Measurements from ENCODE around the gene MUC15. TPM values are rescaled to one million over a fixed set of nuclear protein-coding genes. Genes with fewer than 3 reads are reported as not detected.

MUC15 gene, protein sequence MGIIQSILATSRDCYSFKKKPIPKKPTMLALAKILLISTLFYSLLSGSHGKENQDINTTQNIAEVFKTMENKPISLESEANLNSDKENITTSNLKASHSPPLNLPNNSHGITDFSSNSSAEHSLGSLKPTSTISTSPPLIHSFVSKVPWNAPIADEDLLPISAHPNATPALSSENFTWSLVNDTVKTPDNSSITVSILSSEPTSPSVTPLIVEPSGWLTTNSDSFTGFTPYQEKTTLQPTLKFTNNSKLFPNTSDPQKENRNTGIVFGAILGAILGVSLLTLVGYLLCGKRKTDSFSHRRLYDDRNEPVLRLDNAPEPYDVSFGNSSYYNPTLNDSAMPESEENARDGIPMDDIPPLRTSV
- not detected for total RNA-seq (ENCODE audit: unreplicated experiment)
- long read RNA-seq, result 0 reads

DNA sequence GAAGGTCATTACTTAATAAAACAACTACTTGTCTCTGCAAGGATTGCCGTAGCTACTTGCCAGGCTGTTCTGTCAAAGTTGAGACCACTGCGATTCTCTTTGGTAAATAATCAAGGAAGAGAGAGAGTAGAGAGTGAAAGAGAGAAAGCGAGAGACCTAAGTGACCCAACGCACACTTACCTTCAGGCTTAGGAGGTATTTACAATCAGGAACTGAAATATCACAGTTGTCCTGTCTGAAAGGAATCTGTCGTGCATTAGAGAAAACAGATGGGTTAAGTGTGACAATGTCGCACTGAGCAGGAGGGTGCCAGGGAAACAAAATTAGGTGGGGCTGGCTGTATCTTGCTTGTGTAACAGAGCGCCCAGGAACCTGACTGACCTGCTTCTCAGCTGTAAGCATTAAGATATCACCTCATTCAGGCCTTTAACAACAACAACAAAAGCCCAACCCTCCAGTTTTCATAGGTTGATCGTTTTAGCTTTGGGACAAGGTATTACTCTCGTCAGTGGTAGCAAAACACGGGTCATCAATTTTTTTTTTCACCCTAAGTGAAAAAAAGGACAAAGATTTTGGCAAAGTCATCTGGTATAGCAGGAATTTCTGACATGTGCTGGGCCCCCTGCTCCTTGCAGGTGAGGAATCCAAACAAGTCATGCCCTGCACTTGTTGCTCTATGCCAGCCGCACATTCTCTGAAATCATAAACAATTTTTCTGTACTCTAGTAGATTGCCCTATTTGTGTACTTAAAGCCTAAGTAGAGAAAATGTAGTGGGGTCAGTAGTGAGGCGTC, at the start of gene MUC15:
TSS of gene MUC15 (minus strand) at position 403 of the 794 bp plus-strand sequence. CDS start 5,169 bp downstream, outside the sequence.
- no peaks in the 10 kb centered on the region for H3K9me3 Mint-ChIP-seq (ENCODE audit: unreplicated experiment)
- no peak within 1 kb of the TSS for H3K27ac Mint-ChIP-seq (ENCODE audit: unreplicated experiment)
- no peak within 1 kb of the TSS for H3K4me3 Mint-ChIP-seq (ENCODE audit: unreplicated experiment)

DNA sequence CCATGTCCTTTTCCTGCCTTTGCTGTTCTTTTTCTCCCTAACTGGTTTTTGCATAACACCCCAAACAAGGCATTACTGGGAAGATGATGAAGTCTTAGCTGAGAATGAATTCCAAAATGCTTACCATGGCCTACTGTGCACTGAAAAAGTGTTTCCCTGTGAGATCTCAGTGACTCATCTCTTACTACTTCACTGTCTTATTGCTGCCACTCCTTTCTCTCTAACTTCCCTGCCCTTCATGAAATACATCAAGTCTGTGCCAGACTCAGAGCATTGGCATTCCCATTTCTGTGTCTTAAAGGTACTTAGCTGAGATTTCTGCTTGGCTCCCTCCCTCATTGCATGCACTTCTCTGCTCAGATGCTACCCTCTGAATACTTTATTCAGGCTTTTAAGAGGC, 49.1 kb upstream of the MUC15 start:
- Mint-ChIP-seq H3K27me3 (ENCODE audit: unreplicated experiment) (no peaks in the 10 kb centered on the region), H3K4me1 (ENCODE audit: unreplicated experiment) (peaks cover 7% of the 10 kb centered on the region), H3K36me3 (ENCODE audit: low read depth, unreplicated experiment) (no peaks in the 10 kb centered on the region), H3K9me3 (ENCODE audit: unreplicated experiment) (no peaks in the 10 kb centered on the region), H3K27ac (ENCODE audit: unreplicated experiment) (no peak overlapping the region), H3K4me3 (ENCODE audit: unreplicated experiment) (no peak overlapping the region)
- TF ChIP-seq, protein P1, sequence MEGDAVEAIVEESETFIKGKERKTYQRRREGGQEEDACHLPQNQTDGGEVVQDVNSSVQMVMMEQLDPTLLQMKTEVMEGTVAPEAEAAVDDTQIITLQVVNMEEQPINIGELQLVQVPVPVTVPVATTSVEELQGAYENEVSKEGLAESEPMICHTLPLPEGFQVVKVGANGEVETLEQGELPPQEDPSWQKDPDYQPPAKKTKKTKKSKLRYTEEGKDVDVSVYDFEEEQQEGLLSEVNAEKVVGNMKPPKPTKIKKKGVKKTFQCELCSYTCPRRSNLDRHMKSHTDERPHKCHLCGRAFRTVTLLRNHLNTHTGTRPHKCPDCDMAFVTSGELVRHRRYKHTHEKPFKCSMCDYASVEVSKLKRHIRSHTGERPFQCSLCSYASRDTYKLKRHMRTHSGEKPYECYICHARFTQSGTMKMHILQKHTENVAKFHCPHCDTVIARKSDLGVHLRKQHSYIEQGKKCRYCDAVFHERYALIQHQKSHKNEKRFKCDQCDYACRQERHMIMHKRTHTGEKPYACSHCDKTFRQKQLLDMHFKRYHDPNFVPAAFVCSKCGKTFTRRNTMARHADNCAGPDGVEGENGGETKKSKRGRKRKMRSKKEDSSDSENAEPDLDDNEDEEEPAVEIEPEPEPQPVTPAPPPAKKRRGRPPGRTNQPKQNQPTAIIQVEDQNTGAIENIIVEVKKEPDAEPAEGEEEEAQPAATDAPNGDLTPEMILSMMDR (IDR thresholded peaks at IDR 0.05; ENCODE audit: unreplicated experiment), result no peak
- no peak for DNase-seq (ENCODE audit: low spot score)

More for the DNA sequence above, at the start of gene MUC15:
- H3K4me1 Mint-ChIP-seq (ENCODE audit: unreplicated experiment), result no peaks in the 10 kb centered on the region
- no peaks in the 10 kb centered on the region for H3K27me3 Mint-ChIP-seq (ENCODE audit: unreplicated experiment)
- no peaks in the 10 kb centered on the region for H3K36me3 Mint-ChIP-seq (ENCODE audit: low read depth, unreplicated experiment)
- DNase-seq (ENCODE audit: low spot score), result no peak
- TF ChIP-seq, protein P1 (IDR thresholded peaks at IDR 0.05; ENCODE audit: unreplicated experiment), result no peak

DNA sequence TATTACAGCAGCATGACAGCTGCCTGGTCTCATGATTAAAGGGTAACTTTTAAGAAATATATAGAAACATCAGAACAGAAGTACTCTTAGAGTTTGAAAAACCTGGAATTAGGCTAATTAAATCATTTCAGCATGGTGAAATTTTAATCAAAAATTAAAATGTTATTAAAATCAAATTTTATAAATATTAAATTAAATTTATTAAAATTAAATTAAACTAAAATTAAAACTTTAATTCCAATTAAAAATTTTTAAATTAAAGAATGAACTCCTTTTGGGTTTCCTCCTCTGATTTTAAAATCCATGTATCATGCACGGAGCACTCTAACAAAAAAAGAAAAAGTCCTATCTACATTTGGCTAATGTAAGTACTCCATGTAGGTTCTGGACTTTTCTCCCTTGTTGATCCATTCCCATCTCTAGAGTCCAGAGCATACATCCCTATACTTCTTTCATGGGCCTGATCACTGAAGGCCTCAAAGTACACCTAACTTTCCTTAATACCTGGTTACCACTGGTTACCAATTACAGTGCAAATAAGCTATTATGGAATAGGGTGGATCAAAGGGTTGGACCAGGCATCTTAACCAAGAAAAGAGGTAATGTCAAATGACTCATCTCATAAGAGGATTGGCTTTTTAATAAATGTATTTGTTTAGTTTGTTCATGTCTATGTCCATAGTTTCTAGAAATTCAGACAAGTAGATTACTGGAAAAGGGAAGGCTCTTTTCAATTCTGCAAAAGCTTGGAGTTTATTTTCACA, 48.4 kb upstream of the MUC15 start:
- Mint-ChIP-seq H3K36me3 (ENCODE audit: low read depth, unreplicated experiment) (no peaks in the 10 kb centered on the region), H3K27ac (ENCODE audit: unreplicated experiment) (no peak overlapping the region), H3K4me1 (ENCODE audit: unreplicated experiment) (peaks cover 7% of the 10 kb centered on the region), H3K9me3 (ENCODE audit: unreplicated experiment) (no peaks in the 10 kb centered on the region), H3K4me3 (ENCODE audit: unreplicated experiment) (no peak overlapping the region), H3K27me3 (ENCODE audit: unreplicated experiment) (no peaks in the 10 kb centered on the region)
- no peak for DNase-seq (ENCODE audit: low spot score)
- TF ChIP-seq, protein P1 (IDR thresholded peaks at IDR 0.05; ENCODE audit: unreplicated experiment), result no peak

DNA sequence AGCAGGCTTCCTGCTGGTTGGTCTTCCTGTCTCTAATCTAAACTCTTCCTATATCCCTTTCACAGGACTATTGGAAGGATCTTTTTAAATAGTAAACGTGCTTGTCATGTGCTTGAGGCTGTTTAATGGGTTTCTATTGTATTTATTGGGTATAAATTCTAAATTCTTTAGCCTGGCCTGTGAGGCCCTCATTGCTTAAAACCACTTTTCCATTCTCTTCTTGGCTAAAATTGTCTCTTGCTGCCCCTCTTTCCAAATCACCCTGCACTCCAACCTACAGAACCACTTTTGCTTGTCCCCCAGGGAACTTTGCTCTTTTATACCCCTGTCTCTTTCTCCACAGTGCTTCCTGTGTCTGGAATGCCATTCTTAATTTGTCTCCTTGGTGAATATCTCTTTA, 46.4 kb upstream of the MUC15 start:
- Mint-ChIP-seq H3K4me3 (ENCODE audit: unreplicated experiment) (no peak overlapping the region), H3K27ac (ENCODE audit: unreplicated experiment) (peak overlapping the region; percentile 79)

More for the DNA sequence above, 46.4 kb upstream of the MUC15 start:
- H3K36me3 Mint-ChIP-seq (ENCODE audit: low read depth, unreplicated experiment), result no peaks in the 10 kb centered on the region
- no peak for DNase-seq (ENCODE audit: low spot score)
- H3K9me3 Mint-ChIP-seq (ENCODE audit: unreplicated experiment), result no peaks in the 10 kb centered on the region
- no peaks in the 10 kb centered on the region for H3K27me3 Mint-ChIP-seq (ENCODE audit: unreplicated experiment)
- peaks cover 11% of the 10 kb centered on the region for H3K4me1 Mint-ChIP-seq (ENCODE audit: unreplicated experiment)
- TF ChIP-seq, protein P1 (IDR thresholded peaks at IDR 0.05; ENCODE audit: unreplicated experiment), result no peak
